Activated CD8-positive, alpha-beta T cell treated with anti-CD3 and anti-CD28 coated beads for 36 hours (primary cell): ENCODE measurements around the gene THY1. TPM values are rescaled to one million over a fixed set of nuclear protein-coding genes. Genes with fewer than 3 reads are reported as not detected.
"Not testable (repeated sequence)": the region's sequence is repeated elsewhere in the genome, so short reads cannot be mapped to it uniquely, and the experiment has no call there.

ENCODE experiments used
- ATAC-seq: fragments of 200-7000 bp; cut with Tn5 transposase; one replicate; pipeline ENCODE4 v1.10.0; 2021; ENCODE audit warnings: mild to moderate bottlenecking, moderate library complexity
- CTCF ChIA-PET: fragments of 350-600 bp; sonication (Branson Sonifier 250); formaldehyde crosslinking; loops from one replicate; lab custom pipeline; 2021; ENCODE audit warnings: antibody characterized with exemption; lab: Charles Lee
- POLR2A ChIA-PET: fragments of 350-600 bp; sonication (Branson Sonifier 250); formaldehyde crosslinking; loops from one replicate; lab custom pipeline; 2021; ENCODE audit warnings: antibody characterized with exemption; lab: Charles Lee
- DNase-seq: peaks from one replicate; pipeline ENCODE4 v3.0.0-alpha.2; 2020
- H3K27ac Mint-ChIP-seq: one replicate; pipeline ENCODE4 v1.8.0; 2021; ENCODE audit warnings: mild to moderate bottlenecking, mixed read lengths
- H3K27me3 Mint-ChIP-seq: one replicate; pipeline ENCODE4 v1.8.0; 2021; ENCODE audit warnings: mixed read lengths
- H3K36me3 Mint-ChIP-seq: one replicate; pipeline ENCODE4 v1.8.0; 2021; ENCODE audit warnings: low read depth, mixed read lengths
- H3K4me1 Mint-ChIP-seq: one replicate; pipeline ENCODE4 v1.8.0; 2021; ENCODE audit warnings: low read depth, mixed read lengths
- H3K4me3 Mint-ChIP-seq: one replicate; pipeline ENCODE4 v1.8.0; 2021; ENCODE audit warnings: mild to moderate bottlenecking, moderate library complexity, mixed read lengths
- H3K9me3 Mint-ChIP-seq: one replicate; pipeline ENCODE4 v1.8.0; 2021; ENCODE audit warnings: mixed read lengths
- intact Hi-C: fragments of 100-400 bp; cut with micrococcal nuclease; formaldehyde crosslinking; loops from one replicate; pipeline ENCODE4 v1.10.0; 2022
- total RNA-seq, 2 experiments: library from RNA; stranded (reverse); gene quantifications; one replicate each; pipeline ENCODE4 v1.2.3, GENCODE V29; 2021
- TF ChIP-seq, protein P1 (sequence below): fragments of 200-600 bp; IDR thresholded peaks from one replicate; pipeline ENCODE4 v1.8.0; 2022; ENCODE audit warnings: antibody characterized with exemption, mild to moderate bottlenecking

The THY1 gene
- total RNA-seq, 2 experiments from 2014 or later = 0.18 to 0.40 TPM

DNA sequence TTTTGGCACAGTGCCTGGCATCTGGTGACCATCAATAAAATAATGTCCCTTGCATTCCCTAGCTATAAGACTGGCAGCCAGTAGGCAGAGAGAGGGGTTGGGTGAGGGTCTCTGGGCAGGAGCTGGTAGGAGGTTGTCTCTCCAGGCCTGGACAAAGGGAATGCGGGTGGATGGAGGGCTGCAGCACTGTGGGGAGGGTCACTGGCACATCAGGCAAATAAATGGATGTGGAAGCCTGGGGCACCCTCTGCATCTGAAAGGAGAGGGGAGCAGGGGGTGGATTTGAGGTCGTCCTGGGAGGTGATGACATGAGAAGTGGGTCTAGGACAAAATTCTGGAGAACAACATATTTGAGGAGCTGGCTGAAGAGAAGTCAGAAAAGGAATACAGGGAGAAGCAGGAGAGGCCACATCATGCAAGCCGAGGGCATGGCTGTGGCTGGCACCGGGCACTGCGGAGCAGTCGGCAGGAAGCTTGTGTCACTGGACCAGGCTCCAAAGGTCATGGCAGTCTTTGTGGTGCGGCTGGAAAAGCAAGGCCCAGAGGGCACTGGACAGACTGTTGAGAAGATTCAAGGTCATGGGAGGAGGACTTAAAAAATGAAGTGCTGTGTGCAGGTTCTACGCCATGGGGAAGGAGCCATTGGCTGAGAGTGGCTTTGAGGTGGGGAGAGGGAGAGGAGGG lies 36.5 kb upstream of the THY1 start:
- TF ChIP-seq, protein P1, sequence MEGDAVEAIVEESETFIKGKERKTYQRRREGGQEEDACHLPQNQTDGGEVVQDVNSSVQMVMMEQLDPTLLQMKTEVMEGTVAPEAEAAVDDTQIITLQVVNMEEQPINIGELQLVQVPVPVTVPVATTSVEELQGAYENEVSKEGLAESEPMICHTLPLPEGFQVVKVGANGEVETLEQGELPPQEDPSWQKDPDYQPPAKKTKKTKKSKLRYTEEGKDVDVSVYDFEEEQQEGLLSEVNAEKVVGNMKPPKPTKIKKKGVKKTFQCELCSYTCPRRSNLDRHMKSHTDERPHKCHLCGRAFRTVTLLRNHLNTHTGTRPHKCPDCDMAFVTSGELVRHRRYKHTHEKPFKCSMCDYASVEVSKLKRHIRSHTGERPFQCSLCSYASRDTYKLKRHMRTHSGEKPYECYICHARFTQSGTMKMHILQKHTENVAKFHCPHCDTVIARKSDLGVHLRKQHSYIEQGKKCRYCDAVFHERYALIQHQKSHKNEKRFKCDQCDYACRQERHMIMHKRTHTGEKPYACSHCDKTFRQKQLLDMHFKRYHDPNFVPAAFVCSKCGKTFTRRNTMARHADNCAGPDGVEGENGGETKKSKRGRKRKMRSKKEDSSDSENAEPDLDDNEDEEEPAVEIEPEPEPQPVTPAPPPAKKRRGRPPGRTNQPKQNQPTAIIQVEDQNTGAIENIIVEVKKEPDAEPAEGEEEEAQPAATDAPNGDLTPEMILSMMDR = no peak
- H3K27me3 Mint-ChIP-seq = peaks cover 15% of the 10 kb centered on the region
- POLR2A ChIA-PET = no interaction called here
- H3K9me3 Mint-ChIP-seq = peaks cover 1% of the 10 kb centered on the region
- DNase-seq (no peak), ATAC-seq (no peak)
- no peaks in the 10 kb centered on the region for H3K36me3 Mint-ChIP-seq
- H3K27ac Mint-ChIP-seq = no peak overlapping the region
- CTCF ChIA-PET = interaction anchor here (1.4 kb wide), 1 partner anchor 15 kb away, joined by 3 read pairs; no protein-coding TSS in a partner anchor
- no peak overlapping the region for H3K4me3 Mint-ChIP-seq
- H3K4me1 Mint-ChIP-seq = no peaks in the 10 kb centered on the region
- intact Hi-C loops = no loop called here

DNA sequence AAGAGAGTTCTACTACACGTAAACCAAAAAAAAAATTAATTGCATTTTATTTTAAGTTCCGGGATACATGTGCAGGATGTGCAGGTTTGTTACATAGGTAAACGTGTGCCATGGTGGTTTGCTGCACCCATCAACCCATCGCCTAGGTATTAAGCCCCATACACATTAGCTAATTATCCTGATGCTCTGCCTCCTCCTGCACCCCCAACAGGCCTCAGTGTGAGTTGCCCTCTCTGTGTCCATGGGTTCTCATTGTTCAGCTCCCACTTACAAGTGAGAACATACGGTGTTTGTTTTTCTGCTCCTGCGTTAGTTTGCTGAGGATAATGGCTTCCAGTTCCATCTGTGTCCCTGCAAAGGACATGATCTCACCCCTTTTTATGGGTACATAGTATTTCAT lies 32.7 kb upstream of the THY1 start:
- H3K36me3 Mint-ChIP-seq, H3K4me3 Mint-ChIP-seq, POLR2A ChIA-PET, H3K4me1 Mint-ChIP-seq, H3K9me3 Mint-ChIP-seq, DNase-seq, intact Hi-C loops, ATAC-seq, CTCF ChIA-PET, H3K27ac Mint-ChIP-seq: not testable (repeated sequence)
- peaks cover 18% of the 10 kb centered on the region for H3K27me3 Mint-ChIP-seq

DNA sequence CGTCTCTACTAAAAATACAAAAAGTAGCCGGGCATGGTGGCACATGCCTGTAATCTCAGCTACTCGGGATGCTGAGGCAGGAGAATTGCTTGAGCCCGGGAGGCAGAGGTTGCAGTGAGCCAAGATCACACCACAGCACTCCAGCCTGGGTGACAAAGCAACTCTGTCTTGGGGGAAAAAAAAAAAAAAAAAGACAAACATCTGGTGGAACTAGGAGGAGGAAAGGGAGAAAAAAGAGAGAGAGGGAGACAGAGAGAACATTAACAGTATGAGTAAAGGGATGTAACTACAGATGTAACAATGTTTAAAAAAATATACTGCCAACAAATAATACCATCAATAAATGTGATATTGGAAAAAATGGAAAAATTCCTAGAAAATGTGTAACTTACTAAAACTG lies 32.3 kb upstream of the THY1 start:
- H3K9me3 Mint-ChIP-seq, H3K36me3 Mint-ChIP-seq, intact Hi-C loops, H3K27ac Mint-ChIP-seq, ATAC-seq, CTCF ChIA-PET, H3K4me1 Mint-ChIP-seq, POLR2A ChIA-PET, H3K4me3 Mint-ChIP-seq, DNase-seq: not testable (repeated sequence)
- H3K27me3 Mint-ChIP-seq = peaks cover 16% of the 10 kb centered on the region

DNA sequence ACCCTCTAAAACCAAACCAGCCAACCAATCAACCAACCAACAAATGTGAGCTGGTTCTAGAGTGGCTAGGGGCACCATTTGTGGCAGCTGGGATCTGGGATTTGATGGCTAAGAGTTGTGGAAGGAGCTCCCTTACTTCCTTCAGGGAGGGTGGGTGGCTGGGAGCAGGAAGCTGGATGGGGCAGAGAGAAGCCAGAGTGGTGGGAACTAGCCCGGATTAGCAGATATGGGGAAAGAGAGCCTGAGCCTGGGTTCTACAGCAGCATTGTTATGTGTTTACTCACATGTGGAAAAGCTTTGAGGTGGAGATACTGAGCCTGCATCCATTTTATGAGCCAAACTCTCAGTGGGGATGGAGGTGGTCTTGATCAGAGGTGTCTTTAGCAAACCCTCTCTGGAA lies 30.9 kb upstream of the THY1 start:
- H3K27me3 Mint-ChIP-seq = peaks cover 14% of the 10 kb centered on the region
- CTCF ChIA-PET = interaction anchor here (1.2 kb wide), 1 partner anchor 21 kb away, joined by 6 read pairs; no protein-coding TSS in a partner anchor
- ATAC-seq (no peak), DNase-seq (no peak)
- TF ChIP-seq, protein P1 = no peak
- intact Hi-C loops = no loop called here
- H3K9me3 Mint-ChIP-seq = no peaks in the 10 kb centered on the region
- no peaks in the 10 kb centered on the region for H3K4me1 Mint-ChIP-seq
- POLR2A ChIA-PET = no interaction called here
- H3K27ac Mint-ChIP-seq = no peak overlapping the region
- H3K36me3 Mint-ChIP-seq = no peaks in the 10 kb centered on the region
- no peak overlapping the region for H3K4me3 Mint-ChIP-seq

DNA sequence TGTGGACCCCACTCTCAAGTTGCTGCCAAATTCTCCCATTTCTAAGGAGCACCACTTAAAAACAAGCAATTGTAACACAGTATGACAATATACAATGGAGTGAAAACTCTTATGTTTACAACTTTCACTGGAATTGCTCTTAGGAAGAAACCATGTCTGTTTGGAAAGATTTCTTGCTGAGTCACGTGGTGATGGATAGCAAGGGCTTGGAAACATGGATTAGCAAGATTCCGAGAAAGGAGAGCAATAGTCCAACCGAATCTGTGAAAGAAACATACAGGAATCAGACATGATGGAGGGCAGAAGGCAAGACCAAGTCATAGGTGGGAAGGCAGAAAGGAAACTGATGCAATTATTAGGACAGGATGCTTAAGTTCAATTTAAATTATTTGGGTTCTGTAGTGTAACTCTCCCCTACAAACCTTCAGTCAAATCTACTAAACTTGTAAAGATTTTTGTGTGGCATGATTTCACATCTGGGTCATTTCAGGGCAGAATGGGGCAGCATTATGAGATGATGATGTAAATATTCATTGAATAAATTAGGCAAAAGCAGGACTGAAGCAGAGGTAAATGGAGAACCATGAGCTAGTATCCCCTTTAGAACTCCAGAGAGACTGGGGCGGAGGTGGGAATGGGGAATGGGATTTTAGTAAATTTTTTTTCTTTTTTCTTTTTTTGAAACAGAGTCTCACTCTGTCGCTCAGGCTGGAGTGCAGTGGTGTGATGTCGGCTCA lies 27.8 kb upstream of the THY1 start:
- ChIA-PET POLR2A (no interaction called here), CTCF (interaction anchor here (1.5 kb wide), 1 partner anchor 24 kb away, joined by 5 read pairs; no protein-coding TSS in a partner anchor)
- Mint-ChIP-seq H3K36me3 (no peaks in the 10 kb centered on the region), H3K27ac (no peak overlapping the region), H3K4me1 (no peaks in the 10 kb centered on the region), H3K4me3 (no peak overlapping the region), H3K9me3 (no peaks in the 10 kb centered on the region), H3K27me3 (peaks cover 16% of the 10 kb centered on the region)
- ATAC-seq (no peak), DNase-seq (no peak)
- intact Hi-C loops = no loop called here
- TF ChIP-seq, protein P1 = no peak

DNA sequence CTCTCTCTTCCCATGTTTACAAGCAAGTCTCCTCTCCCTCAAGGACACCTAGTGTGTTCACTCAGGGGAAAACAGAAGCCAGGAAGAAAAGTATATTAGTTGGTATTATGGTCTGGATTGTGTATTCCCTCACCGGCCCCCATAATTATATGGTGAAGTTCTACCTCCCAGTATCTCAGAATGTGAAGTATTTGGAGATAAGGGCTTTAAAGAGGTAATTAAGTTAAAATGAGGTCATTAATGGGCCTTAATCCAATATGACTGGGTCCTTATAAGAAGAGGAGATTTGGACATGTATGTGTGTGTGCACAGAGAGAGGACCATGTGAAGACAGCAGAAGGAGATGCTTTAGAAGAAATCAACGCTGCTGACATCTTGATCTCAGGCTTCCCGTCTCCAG lies 26.5 kb upstream of the THY1 start:
- CTCF ChIA-PET = interaction anchor here (0.6 to 3.4 kb wide), 2 partner anchors 25 to 53 kb away, joined by 3 to 8 read pairs; no protein-coding TSS in a partner anchor
- Mint-ChIP-seq H3K9me3 (no peaks in the 10 kb centered on the region), H3K27me3 (peaks cover 14% of the 10 kb centered on the region), H3K27ac (no peak overlapping the region), H3K4me1 (no peaks in the 10 kb centered on the region), H3K4me3 (no peak overlapping the region), H3K36me3 (no peaks in the 10 kb centered on the region)
- intact Hi-C loops = no loop called here
- DNase-seq (no peak), ATAC-seq (no peak)
- POLR2A ChIA-PET = no interaction called here
- TF ChIP-seq, protein P1 = no peak
